Measurements from ENCODE around the gene MCF2L. TPM values are rescaled to one million over a fixed set of nuclear protein-coding genes. Genes with fewer than 3 reads are reported as not detected.

Gene MCF2L
- total RNA-seq, 1 donor from 2014 or later = 12.3 TPM

- no peak for DNase-seq (ENCODE audit: low read depth)
- TF ChIP-seq, protein P1, sequence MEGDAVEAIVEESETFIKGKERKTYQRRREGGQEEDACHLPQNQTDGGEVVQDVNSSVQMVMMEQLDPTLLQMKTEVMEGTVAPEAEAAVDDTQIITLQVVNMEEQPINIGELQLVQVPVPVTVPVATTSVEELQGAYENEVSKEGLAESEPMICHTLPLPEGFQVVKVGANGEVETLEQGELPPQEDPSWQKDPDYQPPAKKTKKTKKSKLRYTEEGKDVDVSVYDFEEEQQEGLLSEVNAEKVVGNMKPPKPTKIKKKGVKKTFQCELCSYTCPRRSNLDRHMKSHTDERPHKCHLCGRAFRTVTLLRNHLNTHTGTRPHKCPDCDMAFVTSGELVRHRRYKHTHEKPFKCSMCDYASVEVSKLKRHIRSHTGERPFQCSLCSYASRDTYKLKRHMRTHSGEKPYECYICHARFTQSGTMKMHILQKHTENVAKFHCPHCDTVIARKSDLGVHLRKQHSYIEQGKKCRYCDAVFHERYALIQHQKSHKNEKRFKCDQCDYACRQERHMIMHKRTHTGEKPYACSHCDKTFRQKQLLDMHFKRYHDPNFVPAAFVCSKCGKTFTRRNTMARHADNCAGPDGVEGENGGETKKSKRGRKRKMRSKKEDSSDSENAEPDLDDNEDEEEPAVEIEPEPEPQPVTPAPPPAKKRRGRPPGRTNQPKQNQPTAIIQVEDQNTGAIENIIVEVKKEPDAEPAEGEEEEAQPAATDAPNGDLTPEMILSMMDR (IDR thresholded peaks at IDR 0.05; ENCODE audit: insufficient read depth, low read length, poor library complexity, severe bottlenecking) = no peak
- H3K27me3 ChIP-seq (ENCODE audit: control insufficient read depth, insufficient read depth, low read length) = peaks cover 24% of the 10 kb centered on the region
- H3K36me3 ChIP-seq (ENCODE audit: control insufficient read depth, insufficient read depth, low read length) = no peaks in the 10 kb centered on the region
- no peak overlapping the region for H3K4me3 ChIP-seq (ENCODE audit: low read depth, low read length)
Observed at GRCh38 chr13:113091211-113091771, 122.3 kb downstream of the MCF2L start.

GRCh38 chr13:113091891-113092775, 123.1 kb downstream of the MCF2L start:
- H3K27me3 ChIP-seq (ENCODE audit: control insufficient read depth, insufficient read depth, low read length) = peaks cover 24% of the 10 kb centered on the region
- no peak for DNase-seq (ENCODE audit: low read depth)
- TF ChIP-seq, protein P1 (IDR thresholded peaks at IDR 0.05; ENCODE audit: insufficient read depth, low read length, poor library complexity, severe bottlenecking) = no peak
- no peak overlapping the region for H3K4me3 ChIP-seq (ENCODE audit: low read depth, low read length)
- no peaks in the 10 kb centered on the region for H3K36me3 ChIP-seq (ENCODE audit: control insufficient read depth, insufficient read depth, low read length)

- Histone ChIP-seq H3K27me3 (ENCODE audit: control insufficient read depth, insufficient read depth, low read length) (peaks cover 26% of the 10 kb centered on the region), H3K36me3 (ENCODE audit: control insufficient read depth, insufficient read depth, low read length) (no peaks in the 10 kb centered on the region), H3K4me3 (ENCODE audit: low read depth, low read length) (no peak overlapping the region)
- no peak for DNase-seq (ENCODE audit: low read depth)
- TF ChIP-seq, protein P1 (IDR thresholded peaks at IDR 0.05; ENCODE audit: insufficient read depth, low read length, poor library complexity, severe bottlenecking) = no peak
Observed at GRCh38 chr13:113092776-113093579, 124.0 kb downstream of the MCF2L start.

GRCh38 chr13:113093580-113094409, 124.8 kb downstream of the MCF2L start:
- Histone ChIP-seq H3K27me3 (ENCODE audit: control insufficient read depth, insufficient read depth, low read length) (peaks cover 31% of the 10 kb centered on the region), H3K4me3 (ENCODE audit: low read depth, low read length) (no peak overlapping the region), H3K36me3 (ENCODE audit: control insufficient read depth, insufficient read depth, low read length) (no peaks in the 10 kb centered on the region)
- DNase-seq (ENCODE audit: low read depth) = no peak
- TF ChIP-seq, protein P1 (IDR thresholded peaks at IDR 0.05; ENCODE audit: insufficient read depth, low read length, poor library complexity, severe bottlenecking) = no peak

DNA sequence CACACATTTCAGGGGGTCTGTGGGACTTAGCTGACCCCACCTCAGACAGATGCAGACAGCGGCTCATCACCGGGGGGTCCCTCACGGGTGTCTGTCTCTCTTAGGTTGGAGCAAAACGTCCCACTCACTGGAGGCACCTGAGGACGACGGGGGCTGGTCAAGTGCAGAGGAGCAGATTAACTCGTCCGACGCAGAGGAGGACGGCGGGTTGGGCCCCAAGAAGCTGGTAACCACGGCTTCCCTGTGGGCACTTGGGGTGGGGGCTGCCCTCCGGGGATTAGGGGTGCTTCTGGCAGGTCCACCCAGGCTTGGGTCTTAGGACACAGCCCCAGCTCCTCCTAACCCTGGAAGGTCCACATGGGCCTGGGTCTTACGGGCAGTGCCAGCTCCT, 125.4 kb downstream of the MCF2L start:
- no peak for DNase-seq (ENCODE audit: low read depth)
- Histone ChIP-seq H3K4me3 (ENCODE audit: low read depth, low read length) (no peak overlapping the region), H3K36me3 (ENCODE audit: control insufficient read depth, insufficient read depth, low read length) (no peaks in the 10 kb centered on the region), H3K27me3 (ENCODE audit: control insufficient read depth, insufficient read depth, low read length) (peaks cover 31% of the 10 kb centered on the region)
- TF ChIP-seq, protein P1 (IDR thresholded peaks at IDR 0.05; ENCODE audit: insufficient read depth, low read length, poor library complexity, severe bottlenecking) = no peak
